Hypothalamus (tissue), 51 donors: ENCODE results near the gene SLC6A18.
"Not testable (repeated sequence)": the region's sequence is repeated elsewhere in the genome, so short reads cannot be mapped to it uniquely, and the experiment has no call there.

Source experiments
- DNase-seq, 51 donors: peaks; one replicate each; lab custom pipeline; 2025; lab: John Stamatoyannopoulos, UW

The SLC6A18 gene

GRCh38 chr5:1270426-1270825, 45.2 kb downstream of the SLC6A18 start:
- no peak for DNase-seq

GRCh38 chr5:1270933-1271914, 46.0 kb downstream of the SLC6A18 start:
- DNase-seq = no peak

GRCh38 chr5:1272201-1272600, 47.0 kb downstream of the SLC6A18 start:
- DNase-seq = no peak

- DNase-seq = no peak
Measured at GRCh38 chr5:1273745-1274144, 48.6 kb downstream of the SLC6A18 start.

GRCh38 chr5:1274471-1274870, 49.3 kb downstream of the SLC6A18 start:
- no peak for DNase-seq

- DNase-seq = not testable (repeated sequence)
Measured at GRCh38 chr5:1275397-1276391, 50.5 kb downstream of the SLC6A18 start.

- DNase-seq = no peak
Measured at GRCh38 chr5:1276930-1277329, 51.7 kb downstream of the SLC6A18 start.

GRCh38 chr5:1277331-1277730, 52.1 kb downstream of the SLC6A18 start:
- DNase-seq = no peak

GRCh38 chr5:1277781-1278180, 52.6 kb downstream of the SLC6A18 start:
- no peak for DNase-seq

GRCh38 chr5:1278216-1278615, 53.0 kb downstream of the SLC6A18 start:
- no peak for DNase-seq

- DNase-seq = no peak
Measured at GRCh38 chr5:1278656-1279442, 53.7 kb downstream of the SLC6A18 start.

GRCh38 chr5:1279443-1280151, 54.4 kb downstream of the SLC6A18 start:
- no peak for DNase-seq

- no peak for DNase-seq
Measured at GRCh38 chr5:1280177-1281037, 55.2 kb downstream of the SLC6A18 start.

- DNase-seq = no peak
Measured at GRCh38 chr5:1281038-1281882, 56.1 kb downstream of the SLC6A18 start.

- no peak for DNase-seq
Measured at GRCh38 chr5:1282131-1282992, 57.2 kb downstream of the SLC6A18 start.

GRCh38 chr5:1282993-1283728, 58.0 kb downstream of the SLC6A18 start:
- DNase-seq = not testable (repeated sequence)
